WTC11 (cell line): ENCODE data around the gene DLGAP4. TPM values are rescaled to one million over a fixed set of nuclear protein-coding genes. Genes with fewer than 3 reads are reported as not detected.

Source experiments
- ATAC-seq: fragments of 200-7000 bp; cut with Tn5 transposase; 2 replicates; pipeline ENCODE4 v1.10.0; 2021; ENCODE audit warnings: mild to moderate bottlenecking, moderate library complexity
- CTCF ChIA-PET: fragments of 300-600 bp; sonication (Branson Sonifier 250); formaldehyde crosslinking; loops from one replicate; lab custom pipeline; 2021; ENCODE audit warnings: antibody characterized with exemption; lab: Charles Lee
- POLR2A ChIA-PET: fragments of 350-600 bp; sonication (Branson Sonifier 250); formaldehyde crosslinking; loops from one replicate; lab custom pipeline; 2021; ENCODE audit warnings: antibody characterized with exemption; lab: Charles Lee
- DNase-seq: peaks from one replicate; pipeline ENCODE4 v3.0.0; 2021; ENCODE audit warnings: low spot score
- H3K27ac Mint-ChIP-seq: 2 replicates; pipeline ENCODE4 v1.8.0; 2021; ENCODE audit warnings: mixed read lengths
- H3K27me3 Mint-ChIP-seq: 2 replicates; pipeline ENCODE4 v1.8.0; 2021; ENCODE audit warnings: low read depth, mild to moderate bottlenecking, moderate library complexity, mixed read lengths
- H3K36me3 Mint-ChIP-seq: 2 replicates; pipeline ENCODE4 v1.8.0; 2021; ENCODE audit warnings: mixed read lengths
- H3K4me1 Mint-ChIP-seq: 2 replicates; pipeline ENCODE4 v1.8.0; 2022; ENCODE audit warnings: mixed read lengths
- H3K4me3 Mint-ChIP-seq: 2 replicates; pipeline ENCODE4 v1.8.0; 2021; ENCODE audit warnings: mild to moderate bottlenecking, moderate library complexity, mixed read lengths
- H3K9me3 Mint-ChIP-seq: 2 replicates; pipeline ENCODE4 v1.8.0; 2021; ENCODE audit warnings: mixed read lengths
- CBFB ChIP-seq: sonication (generic); formaldehyde crosslinking; IDR thresholded peaks from 2 replicates; pipeline ENCODE4 v1.8.1; 2022; ENCODE audit warnings: mild to moderate bottlenecking, low read depth, missing genetic modification reagents
- CREM ChIP-seq: sonication (generic); formaldehyde crosslinking; IDR thresholded peaks from 2 replicates; pipeline ENCODE4 v1.8.1; 2022; ENCODE audit warnings: mild to moderate bottlenecking, missing genetic modification reagents, moderate library complexity
- EMX1 ChIP-seq: fragments of 250-450 bp; sonication (Bioruptor Pico); IDR thresholded peaks from 2 replicates; pipeline ENCODE4 v1.8.0; 2021; ENCODE audit warnings: mild to moderate bottlenecking
- ESRRA ChIP-seq: sonication (generic); formaldehyde crosslinking; IDR thresholded peaks from 2 replicates; pipeline ENCODE4 v1.8.1; 2022; ENCODE audit warnings: mild to moderate bottlenecking, missing genetic modification reagents, borderline replicate concordance
- FOXP4 ChIP-seq: sonication (generic); formaldehyde crosslinking; IDR thresholded peaks from 2 replicates; pipeline ENCODE4 v1.8.0; 2022; ENCODE audit warnings: mild to moderate bottlenecking, missing genetic modification reagents
- HMGXB4 ChIP-seq: sonication (generic); formaldehyde crosslinking; IDR thresholded peaks from 2 replicates; pipeline ENCODE4 v1.8.1; 2023; ENCODE audit warnings: mild to moderate bottlenecking, moderate library complexity, missing genetic modification reagents
- NFYB ChIP-seq: sonication (generic); formaldehyde crosslinking; conservative IDR thresholded peaks from 2 replicates; pipeline ENCODE4 v1.8.0; 2022; ENCODE audit warnings: low read depth, missing genetic modification reagents
- NR1H2 ChIP-seq: sonication (generic); formaldehyde crosslinking; IDR thresholded peaks from 2 replicates; pipeline ENCODE4 v1.9.0; 2021; ENCODE audit warnings: mild to moderate bottlenecking, moderate library complexity, missing genetic modification reagents
- NR2C2 ChIP-seq: sonication (generic); formaldehyde crosslinking; IDR thresholded peaks from 2 replicates; pipeline ENCODE4 v1.8.0; 2022; ENCODE audit warnings: mild to moderate bottlenecking, missing genetic modification reagents
- TCF7 ChIP-seq: sonication (generic); formaldehyde crosslinking; IDR thresholded peaks from 2 replicates; pipeline ENCODE4 v1.8.0; 2022; ENCODE audit warnings: mild to moderate bottlenecking, low read depth, missing genetic modification reagents, moderate library complexity
- ZNF138 ChIP-seq: sonication (generic); formaldehyde crosslinking; conservative IDR thresholded peaks from 2 replicates; pipeline ENCODE4 v1.8.1; 2022; ENCODE audit warnings: mild to moderate bottlenecking, moderate library complexity, missing genetic modification reagents
- ZNF232 ChIP-seq: sonication (generic); formaldehyde crosslinking; IDR thresholded peaks from 2 replicates; pipeline ENCODE4 v1.8.0; 2022; ENCODE audit warnings: mild to moderate bottlenecking, missing genetic modification reagents
- ZNF317 ChIP-seq: sonication (generic); formaldehyde crosslinking; IDR thresholded peaks from 2 replicates; pipeline ENCODE4 v1.8.1; 2023; ENCODE audit warnings: low read depth, mild to moderate bottlenecking, moderate library complexity, missing genetic modification reagents, borderline replicate concordance
- total RNA-seq: library from RNA; stranded (reverse); gene quantifications from 3 replicates; pipeline ENCODE4 v1.2.3, GENCODE V29; 2021
- TF ChIP-seq, protein P1 (sequence below): sonication (generic); formaldehyde crosslinking; IDR thresholded peaks from 2 replicates; pipeline ENCODE4 v1.8.1; 2022; ENCODE audit warnings: low read depth, mild to moderate bottlenecking, moderate library complexity, missing genetic modification reagents, borderline replicate concordance
- TF ChIP-seq, protein P2 (sequence below): sonication (generic); formaldehyde crosslinking; conservative IDR thresholded peaks from 2 replicates; pipeline ENCODE4 v1.8.1; 2023; ENCODE audit warnings: mild to moderate bottlenecking, low read depth, missing genetic modification reagents, moderate library complexity
- TF ChIP-seq, protein P3 (sequence below): fragments of 250-450 bp; sonication (Bioruptor Pico); IDR thresholded peaks from 2 replicates; pipeline ENCODE4 v1.9.0; 2021; ENCODE audit warnings: moderate library complexity, mild to moderate bottlenecking, inconsistent platforms, borderline replicate concordance
- TF ChIP-seq, protein P4 (sequence below): sonication (generic); formaldehyde crosslinking; conservative IDR thresholded peaks from 2 replicates; pipeline ENCODE4 v1.8.1; 2022; ENCODE audit warnings: mild to moderate bottlenecking, missing genetic modification reagents

The DLGAP4 gene
- total RNA-seq, 1 experiment from 2014 or later: 52.6 TPM

DNA sequence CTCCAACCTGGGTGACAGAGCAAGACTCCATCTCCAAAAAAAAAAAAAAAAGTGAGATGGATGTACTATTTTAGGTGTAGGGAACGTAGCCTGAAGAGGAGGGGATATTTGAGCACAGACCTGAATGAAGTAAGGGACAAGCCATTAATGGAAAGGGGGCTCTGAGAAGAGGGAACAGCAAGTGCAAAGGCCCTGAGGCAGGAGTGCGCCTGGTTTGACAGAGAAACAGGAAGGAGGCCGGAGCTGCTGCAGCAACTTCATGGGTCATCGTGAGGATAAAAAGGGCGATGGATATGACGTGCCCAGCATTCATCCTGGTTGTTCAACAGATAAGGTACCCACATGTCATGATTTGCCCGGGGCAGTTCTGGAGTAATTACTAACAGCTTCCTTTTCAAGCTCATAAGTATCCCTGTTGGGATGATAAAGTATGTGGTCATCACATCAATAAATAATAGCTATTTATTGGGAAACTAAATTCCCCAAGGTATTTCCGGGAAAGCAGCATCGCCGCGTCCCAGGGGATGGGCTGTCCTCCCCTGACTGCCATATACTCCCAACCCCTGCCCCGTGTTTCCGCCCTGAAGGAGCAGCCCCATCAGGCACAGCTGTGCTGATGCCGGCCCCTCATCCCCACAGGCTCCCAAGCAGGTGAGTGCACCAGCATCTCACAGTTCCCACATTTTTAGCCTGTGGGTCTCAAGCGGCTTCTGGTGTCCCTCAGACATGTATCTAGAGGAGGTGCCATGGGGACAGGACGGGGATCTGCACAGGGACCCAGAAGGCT, 43.4 kb downstream of the DLGAP4 start:
- no peaks in the 10 kb centered on the region for H3K9me3 Mint-ChIP-seq
- CTCF ChIA-PET: interaction anchor here (0.6 kb wide), 1 partner anchor 50 kb away, joined by 3 read pairs; no protein-coding TSS in a partner anchor
- DNase-seq (no peak), ATAC-seq (no peak)
- H3K4me1 Mint-ChIP-seq: peaks cover 14% of the 10 kb centered on the region
- TF ChIP-seq CBFB (CRISPR knock-in tag): no peak
- TF ChIP-seq ZNF317: no peak
- no peak for TF ChIP-seq CREM
- TF ChIP-seq, protein P1, sequence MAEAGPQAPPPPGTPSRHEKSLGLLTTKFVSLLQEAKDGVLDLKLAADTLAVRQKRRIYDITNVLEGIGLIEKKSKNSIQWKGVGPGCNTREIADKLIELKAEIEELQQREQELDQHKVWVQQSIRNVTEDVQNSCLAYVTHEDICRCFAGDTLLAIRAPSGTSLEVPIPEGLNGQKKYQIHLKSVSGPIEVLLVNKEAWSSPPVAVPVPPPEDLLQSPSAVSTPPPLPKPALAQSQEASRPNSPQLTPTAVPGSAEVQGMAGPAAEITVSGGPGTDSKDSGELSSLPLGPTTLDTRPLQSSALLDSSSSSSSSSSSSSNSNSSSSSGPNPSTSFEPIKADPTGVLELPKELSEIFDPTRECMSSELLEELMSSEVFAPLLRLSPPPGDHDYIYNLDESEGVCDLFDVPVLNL (CRISPR knock-in tag): no peak
- TF ChIP-seq HMGXB4 (CRISPR knock-in tag): no peak
- no peak for TF ChIP-seq TCF7 (CRISPR knock-in tag)
- TF ChIP-seq, all 79 proteins: peak for 0
- H3K27ac Mint-ChIP-seq: no peak overlapping the region
- no peak overlapping the region for H3K4me3 Mint-ChIP-seq
- no peaks in the 10 kb centered on the region for H3K27me3 Mint-ChIP-seq
- POLR2A ChIA-PET: interaction anchor here (0.7 kb wide), 1 partner anchor 42 kb away, joined by 5 read pairs; no protein-coding TSS in a partner anchor
- no peaks in the 10 kb centered on the region for H3K36me3 Mint-ChIP-seq

GRCh38 chr20:36350439-36350838, 44.3 kb downstream of the DLGAP4 start:
- H3K4me3 Mint-ChIP-seq: no peak overlapping the region
- ChIA-PET POLR2A (no interaction called here), CTCF (no interaction called here)
- H3K27me3 Mint-ChIP-seq: no peaks in the 10 kb centered on the region
- ATAC-seq (no peak), DNase-seq (no peak)
- no peaks in the 10 kb centered on the region; the same call in 1 of the 2 replicates for H3K9me3 Mint-ChIP-seq
- 0 out of 2 replicates have a peak, but pooled peaks have one; percentile 28 for TF ChIP-seq TCF7 (CRISPR knock-in tag)
- TF ChIP-seq, protein P1 (CRISPR knock-in tag): no peak
- H3K4me1 Mint-ChIP-seq: peaks cover 14% of the 10 kb centered on the region
- H3K27ac Mint-ChIP-seq: no peak overlapping the region
- H3K36me3 Mint-ChIP-seq: no peaks in the 10 kb centered on the region

DNA sequence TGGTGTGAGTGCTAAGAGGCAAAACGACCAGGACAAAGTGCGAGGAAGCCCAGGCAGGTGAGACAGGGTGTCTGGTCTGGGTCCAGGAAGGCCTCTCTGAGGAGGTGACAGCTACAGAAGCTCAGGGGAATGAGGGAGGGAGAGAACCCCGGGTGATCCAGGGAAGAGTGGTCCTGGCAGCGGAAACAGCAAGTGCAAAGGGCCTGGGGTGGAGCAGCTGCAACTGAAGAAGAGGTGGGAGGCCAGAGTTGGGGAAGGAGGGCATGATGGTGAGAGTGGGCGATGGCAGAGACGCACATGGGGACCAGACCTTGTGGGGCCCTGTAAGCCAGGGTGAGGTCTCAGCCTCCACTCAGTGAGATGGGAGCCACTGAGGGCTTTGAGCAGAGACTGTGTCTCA, 45.8 kb downstream of the DLGAP4 start:
- POLR2A ChIA-PET: no interaction called here
- ATAC-seq: no peak

DNA sequence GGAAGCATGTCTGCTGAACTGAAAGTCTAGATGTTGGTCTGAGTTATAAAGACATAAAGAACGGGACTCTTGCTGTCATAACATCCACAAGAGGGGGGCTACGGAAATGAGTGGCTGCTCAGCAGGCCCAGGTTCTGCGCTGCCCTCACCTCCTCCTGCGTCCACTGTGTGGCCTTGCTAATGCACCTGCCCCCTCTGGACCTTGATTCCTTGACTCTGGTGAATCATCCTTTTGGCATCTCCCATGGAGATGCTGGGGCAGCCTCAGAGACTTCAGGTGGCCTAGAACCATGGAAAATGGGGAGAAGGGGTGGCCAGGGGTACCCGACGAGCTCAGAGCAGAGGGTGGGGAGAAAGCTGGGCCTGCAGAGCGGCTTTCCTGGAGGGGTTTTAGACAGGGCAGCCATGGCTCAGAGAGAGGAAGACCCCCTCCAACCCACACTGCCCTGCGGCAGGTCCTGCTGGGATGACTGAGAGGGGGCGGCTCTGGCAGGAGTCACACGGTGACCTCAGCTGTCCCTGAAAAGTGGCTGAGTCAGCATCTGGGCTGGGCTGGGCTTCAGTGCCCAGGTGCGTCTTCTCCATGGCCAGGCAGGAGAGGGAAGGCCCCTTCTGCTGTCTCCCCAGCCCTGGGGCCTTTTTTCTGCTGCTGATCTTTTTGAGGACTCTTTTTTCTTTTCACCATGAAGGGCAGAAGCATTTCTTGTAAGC, 46.9 kb downstream of the DLGAP4 start:
- Mint-ChIP-seq H3K27ac (no peak overlapping the region), H3K4me3 (no peak overlapping the region), H3K4me1 (peaks cover 14% of the 10 kb centered on the region), H3K36me3 (no peaks in the 10 kb centered on the region), H3K9me3 (peaks cover 5% of the 10 kb centered on the region; the same call in 1 of the 2 replicates), H3K27me3 (no peaks in the 10 kb centered on the region)
- ChIA-PET CTCF (interaction anchor here (0.6 to 2.6 kb wide), 3 partner anchors 47 to 150 kb away, joined by 3 to 11 read pairs (median 8); no protein-coding TSS in a partner anchor), POLR2A (no interaction called here)
- DNase-seq (no peak), ATAC-seq (0 out of 2 replicates have a peak, but pooled peaks have one; percentile 26)
- TF ChIP-seq ESRRA (CRISPR knock-in tag): no peak
- TF ChIP-seq FOXP4: no peak
- TF ChIP-seq ZNF138 (CRISPR knock-in tag): no peak
- no peak for TF ChIP-seq EMX1
- TF ChIP-seq, protein P2, sequence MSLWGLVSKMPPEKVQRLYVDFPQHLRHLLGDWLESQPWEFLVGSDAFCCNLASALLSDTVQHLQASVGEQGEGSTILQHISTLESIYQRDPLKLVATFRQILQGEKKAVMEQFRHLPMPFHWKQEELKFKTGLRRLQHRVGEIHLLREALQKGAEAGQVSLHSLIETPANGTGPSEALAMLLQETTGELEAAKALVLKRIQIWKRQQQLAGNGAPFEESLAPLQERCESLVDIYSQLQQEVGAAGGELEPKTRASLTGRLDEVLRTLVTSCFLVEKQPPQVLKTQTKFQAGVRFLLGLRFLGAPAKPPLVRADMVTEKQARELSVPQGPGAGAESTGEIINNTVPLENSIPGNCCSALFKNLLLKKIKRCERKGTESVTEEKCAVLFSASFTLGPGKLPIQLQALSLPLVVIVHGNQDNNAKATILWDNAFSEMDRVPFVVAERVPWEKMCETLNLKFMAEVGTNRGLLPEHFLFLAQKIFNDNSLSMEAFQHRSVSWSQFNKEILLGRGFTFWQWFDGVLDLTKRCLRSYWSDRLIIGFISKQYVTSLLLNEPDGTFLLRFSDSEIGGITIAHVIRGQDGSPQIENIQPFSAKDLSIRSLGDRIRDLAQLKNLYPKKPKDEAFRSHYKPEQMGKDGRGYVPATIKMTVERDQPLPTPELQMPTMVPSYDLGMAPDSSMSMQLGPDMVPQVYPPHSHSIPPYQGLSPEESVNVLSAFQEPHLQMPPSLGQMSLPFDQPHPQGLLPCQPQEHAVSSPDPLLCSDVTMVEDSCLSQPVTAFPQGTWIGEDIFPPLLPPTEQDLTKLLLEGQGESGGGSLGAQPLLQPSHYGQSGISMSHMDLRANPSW: no peak
- TF ChIP-seq, protein P3, sequence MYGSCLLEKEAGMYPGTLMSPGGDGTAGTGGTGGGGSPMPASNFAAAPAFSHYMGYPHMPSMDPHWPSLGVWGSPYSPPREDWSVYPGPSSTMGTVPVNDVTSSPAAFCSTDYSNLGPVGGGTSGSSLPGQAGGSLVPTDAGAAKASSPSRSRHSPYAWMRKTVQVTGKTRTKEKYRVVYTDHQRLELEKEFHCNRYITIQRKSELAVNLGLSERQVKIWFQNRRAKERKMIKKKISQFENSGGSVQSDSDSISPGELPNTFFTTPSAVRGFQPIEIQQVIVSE: no peak
- TF ChIP-seq ZNF317: no peak
- TF ChIP-seq, protein P4, sequence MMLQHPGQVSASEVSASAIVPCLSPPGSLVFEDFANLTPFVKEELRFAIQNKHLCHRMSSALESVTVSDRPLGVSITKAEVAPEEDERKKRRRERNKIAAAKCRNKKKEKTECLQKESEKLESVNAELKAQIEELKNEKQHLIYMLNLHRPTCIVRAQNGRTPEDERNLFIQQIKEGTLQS: no peak

More for the DNA sequence above, 45.8 kb downstream of the DLGAP4 start:
- TF ChIP-seq NR1H2 (CRISPR knock-in tag) (no peak), NR2C2 (CRISPR knock-in tag) (no peak), NFYB (CRISPR knock-in tag) (no peak), ZNF232 (CRISPR knock-in tag) (no peak)
- CTCF ChIA-PET: no interaction called here
- no peaks in the 10 kb centered on the region for H3K27me3 Mint-ChIP-seq
- no peaks in the 10 kb centered on the region for H3K36me3 Mint-ChIP-seq
- H3K9me3 Mint-ChIP-seq: peaks cover 5% of the 10 kb centered on the region; the same call in 1 of the 2 replicates
- no peak overlapping the region for H3K27ac Mint-ChIP-seq
- no peak for DNase-seq
- no peak overlapping the region for H3K4me3 Mint-ChIP-seq
- H3K4me1 Mint-ChIP-seq: peaks cover 14% of the 10 kb centered on the region
